K562 (cell line): ENCODE measurements around the gene GRIN2A. TPM values are rescaled to one million over a fixed set of nuclear protein-coding genes. Genes with fewer than 3 reads are reported as not detected.

Source experiments
- CBFA2T2 ChIP-seq: fragments of 450-650 bp; conservative IDR thresholded peaks from 2 replicates; pipeline ENCODE4 v1.6.1; 2017; ENCODE audit warnings: mild to moderate bottlenecking
- FOXP1 ChIP-seq: sonication (generic); formaldehyde crosslinking; IDR thresholded peaks from 2 replicates; pipeline ENCODE4 v1.8.0; 2022; ENCODE audit warnings: mild to moderate bottlenecking, missing genetic modification reagents
- TAF7 ChIP-seq: fragments of 450-650 bp; IDR thresholded peaks from 2 replicates; pipeline ENCODE4 v1.6.1; 2016; ENCODE audit warnings: missing genetic modification characterization, missing compliant biosample characterization
- ZNF318 ChIP-seq, 2 experiments: fragments of 450-650 bp; IDR thresholded peaks; 2 replicates each; pipeline ENCODE4 v1.6.1; 2016; ENCODE audit warnings: mild to moderate bottlenecking in 2 of 2, borderline replicate concordance in 1 of 2, low read depth in 1 of 2, moderate library complexity in 1 of 2
- ZNF445 ChIP-seq: fragments of 250-450 bp; sonication (Bioruptor Pico); IDR thresholded peaks from 2 replicates; pipeline ENCODE4 v1.4.0; 2020; ENCODE audit warnings: low read depth, mild to moderate bottlenecking, moderate library complexity
- ZNF583 ChIP-seq: fragments of 250-450 bp; sonication (Bioruptor Pico); IDR thresholded peaks from 2 replicates; pipeline ENCODE4 v1.4.0; 2020
- polyA plus RNA-seq, 8 experiments: library from polyadenylated mRNA; depleted of rRNA in 4 of 8; stranded (reverse) in 5 of 8; unstranded in 3 of 8; fragments of >200 nt; fragmentation: Nextera tagmentation in 2 of 8; fragmentation: Illumina TruSeq in 1 of 8; extraction: Ambion mirVana in 2 of 8; extraction: Trizol in 1 of 8; gene quantifications; 2 replicates each; pipeline versions ENCODE4 v1.2.1 to v1.2.3, GENCODE V29; 2011 to 2014; ENCODE audit warnings: inconsistent platforms in 1 of 8, missing spikeins in 1 of 8
- total RNA-seq, 7 experiments: library from RNA; depleted of rRNA in 6 of 7; stranded (reverse); fragments of >200 nt in 6 of 7; fragmentation: Illumina TruSeq in 2 of 7; extraction: Trizol in 2 of 7; gene quantifications; 2 replicates each; pipeline versions ENCODE4 v1.2.1 to v1.2.3, GENCODE V29; 2011 to 2021; ENCODE audit warnings: low replicate concordance in 1 of 7

Gene GRIN2A
- total and polyA plus RNA-seq, 9 of the 15 experiments (the other 6 are each of a cell fraction or from before 2014, with no cell fraction given): not detected

- TF ChIP-seq ZNF318 (IDR thresholded peaks at IDR 0.05; ENCODE audit: borderline replicate concordance in 1 of 2, low read depth in 1 of 2) (no peak), ZNF583 (CRISPR knock-in tag) (no peak), CBFA2T2 (no peak), TAF7 (tag) (no peak), FOXP1 (no peak), ZNF445 (CRISPR knock-in tag) (no peak)
Observed at GRCh38 chr16:9775998-9776397, 406.2 kb downstream of the GRIN2A start (continued).
